Measurements from ENCODE around the gene GABRE.
"Not testable (repeated sequence)": the region's sequence is repeated elsewhere in the genome, so short reads cannot be mapped to it uniquely, and the experiment has no call there.

The GABRE gene

DNA sequence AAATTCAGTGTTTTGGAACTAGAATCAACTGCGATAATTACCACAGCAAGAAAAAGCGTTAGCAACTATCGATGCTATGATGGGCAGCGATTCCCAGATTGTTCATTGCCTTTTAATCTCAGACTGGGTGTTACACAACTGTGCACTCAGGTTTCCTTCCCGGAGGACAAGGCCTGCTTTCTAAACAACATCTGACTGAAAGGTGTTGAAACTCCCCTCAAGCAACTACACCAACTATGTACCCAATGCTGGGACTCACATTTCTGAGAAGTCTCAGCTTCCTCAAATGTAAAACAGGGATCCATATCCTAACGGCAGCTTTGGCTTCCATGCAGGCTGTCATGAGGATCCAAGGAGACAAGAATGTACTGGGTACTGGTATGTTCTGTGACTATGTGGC is 8.2 kb downstream of the GABRE start:
- DNase-seq: no peak

DNA sequence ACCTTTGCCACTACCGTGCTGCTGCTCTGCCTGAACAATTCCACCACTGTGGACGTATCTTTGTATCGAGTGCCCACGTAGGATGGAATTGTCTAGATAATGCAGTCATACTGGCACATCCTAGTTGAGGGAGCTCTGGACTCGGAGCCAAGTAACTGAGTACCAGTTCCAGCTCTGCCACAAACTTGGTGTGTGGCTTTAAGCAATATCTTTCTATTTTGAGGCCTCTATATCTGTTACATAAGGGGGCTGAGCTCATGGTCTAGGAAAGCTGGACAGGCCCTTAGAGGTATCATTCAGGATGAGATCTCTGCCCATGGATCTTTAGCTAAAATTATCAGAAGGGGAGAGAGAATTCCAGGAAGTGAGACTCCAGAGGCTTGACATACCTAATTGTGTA is 12.4 kb downstream of the GABRE start:
- no peak for DNase-seq

DNA sequence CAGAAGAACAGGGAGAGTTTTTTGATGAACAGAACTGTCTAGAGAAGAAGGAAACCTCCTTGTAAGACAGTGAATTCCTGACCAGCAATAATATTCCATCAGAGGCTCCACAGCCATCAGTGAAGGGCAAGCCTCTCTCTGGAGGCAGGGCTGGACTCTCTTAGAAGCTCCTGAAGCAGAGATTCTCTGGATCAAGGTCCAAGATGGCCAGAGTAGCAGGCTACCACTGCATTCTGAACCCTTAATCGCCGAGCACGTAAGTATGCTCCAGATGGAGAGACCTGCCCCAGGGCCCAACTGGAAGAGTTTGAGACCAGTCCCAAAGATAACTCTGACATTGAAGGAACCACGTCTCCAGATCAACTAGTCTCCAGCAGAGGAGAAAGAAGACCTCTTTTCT is 16.4 kb downstream of the GABRE start:
- DNase-seq: no peak

DNA sequence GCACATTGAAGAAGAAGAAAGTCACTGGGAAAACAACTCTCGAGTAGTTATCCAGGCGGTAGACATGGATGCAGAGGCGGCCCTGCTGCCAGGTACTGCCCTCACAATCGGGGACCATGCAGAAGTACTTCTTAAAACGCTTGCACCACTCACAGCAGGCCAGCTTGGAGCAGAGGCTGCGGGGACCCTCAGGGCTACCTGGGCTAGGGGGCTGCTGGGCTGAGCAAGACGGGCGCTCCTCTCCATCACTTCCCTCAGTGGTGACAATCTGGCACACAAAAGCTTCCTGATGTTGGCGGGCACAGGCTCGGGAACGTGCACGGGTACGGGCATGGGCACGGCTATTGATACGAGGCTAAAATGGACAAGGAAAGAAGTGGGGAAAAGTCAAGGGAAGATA is 19.7 kb downstream of the GABRE start:
- no peak for DNase-seq

DNA sequence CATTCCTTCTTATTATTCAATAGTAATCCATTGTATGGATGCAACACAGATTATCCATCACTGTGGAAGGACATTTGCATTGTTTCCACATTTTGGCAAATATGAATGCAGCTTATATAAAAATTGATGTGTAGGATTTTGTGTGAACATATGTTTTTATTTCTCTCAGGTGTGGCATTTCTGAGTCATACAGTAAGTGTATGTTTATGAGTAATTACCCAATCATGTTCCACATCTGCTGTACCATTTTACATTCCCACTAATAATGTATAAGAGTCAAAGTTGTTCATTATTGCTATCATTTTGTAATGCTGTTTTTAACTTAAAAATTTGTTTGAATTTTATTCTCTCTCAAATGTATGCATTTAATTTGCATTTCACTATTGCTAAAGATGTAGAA is 36.3 kb downstream of the GABRE start:
- DNase-seq: no peak

DNA sequence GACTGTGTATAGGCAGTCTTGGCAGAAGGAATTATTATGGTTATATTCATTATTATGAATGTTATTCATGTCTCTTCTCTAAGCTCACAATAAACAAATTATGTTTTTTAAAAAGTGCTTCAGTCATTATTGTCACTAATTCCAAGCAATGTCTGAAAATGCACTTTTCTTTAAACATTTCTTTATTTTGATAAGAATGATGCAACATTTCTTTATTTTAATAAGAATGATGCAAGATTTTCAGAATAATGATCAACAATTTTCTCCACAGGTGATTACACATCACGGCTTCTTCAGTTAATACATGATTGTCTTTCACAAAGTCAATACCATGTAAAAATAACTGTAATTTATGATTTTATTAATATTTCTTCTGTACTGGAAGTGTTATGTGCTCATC is 39.1 kb downstream of the GABRE start:
- no peak for DNase-seq

DNA sequence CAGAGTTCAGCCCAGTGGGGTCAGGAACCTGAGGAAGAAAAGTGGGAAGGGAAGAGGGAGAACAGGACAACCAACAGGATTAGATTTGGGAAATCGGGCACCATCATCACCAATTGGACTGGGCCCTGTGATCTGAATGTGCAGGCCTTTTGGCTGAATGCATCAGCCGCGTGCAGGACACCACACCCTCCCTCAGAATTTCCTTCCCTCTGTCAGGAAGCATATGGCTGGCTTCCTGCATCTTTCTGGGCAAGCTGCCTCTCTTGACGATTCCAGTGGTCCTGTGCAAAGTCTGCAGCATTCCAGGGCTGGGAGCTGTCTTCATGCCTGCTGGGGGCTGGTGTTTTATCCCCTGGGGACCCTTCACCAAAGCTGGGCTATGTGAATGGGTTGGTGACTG is 45.4 kb downstream of the GABRE start:
- no peak for DNase-seq

DNA sequence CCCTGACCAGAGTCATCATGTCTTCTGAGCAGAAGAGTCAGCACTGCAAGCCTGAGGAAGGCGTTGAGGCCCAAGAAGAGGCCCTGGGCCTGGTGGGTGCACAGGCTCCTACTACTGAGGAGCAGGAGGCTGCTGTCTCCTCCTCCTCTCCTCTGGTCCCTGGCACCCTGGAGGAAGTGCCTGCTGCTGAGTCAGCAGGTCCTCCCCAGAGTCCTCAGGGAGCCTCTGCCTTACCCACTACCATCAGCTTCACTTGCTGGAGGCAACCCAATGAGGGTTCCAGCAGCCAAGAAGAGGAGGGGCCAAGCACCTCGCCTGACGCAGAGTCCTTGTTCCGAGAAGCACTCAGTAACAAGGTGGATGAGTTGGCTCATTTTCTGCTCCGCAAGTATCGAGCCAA is 50.8 kb downstream of the GABRE start:
- DNase-seq: no peak

DNA sequence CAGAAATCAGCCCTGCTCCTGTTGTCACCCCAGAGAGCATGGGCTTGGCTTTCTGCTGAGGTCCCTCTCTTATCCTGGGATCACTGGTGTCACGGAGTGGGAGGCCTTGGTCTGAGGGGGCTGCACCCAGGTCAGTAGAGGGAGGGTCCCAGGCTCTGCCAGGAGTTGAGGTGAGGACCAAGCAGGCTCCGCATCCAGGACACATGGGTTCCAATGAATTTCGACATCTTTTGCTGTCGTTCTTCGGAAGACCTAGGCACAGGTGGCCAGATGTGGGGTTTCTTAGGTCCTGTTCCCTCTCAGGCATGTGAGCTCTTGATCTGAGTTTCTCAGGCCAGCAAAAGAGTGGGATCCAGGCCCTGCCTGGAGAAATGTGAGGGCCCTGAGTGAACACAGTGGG is 51.8 kb downstream of the GABRE start:
- no peak for DNase-seq

DNA sequence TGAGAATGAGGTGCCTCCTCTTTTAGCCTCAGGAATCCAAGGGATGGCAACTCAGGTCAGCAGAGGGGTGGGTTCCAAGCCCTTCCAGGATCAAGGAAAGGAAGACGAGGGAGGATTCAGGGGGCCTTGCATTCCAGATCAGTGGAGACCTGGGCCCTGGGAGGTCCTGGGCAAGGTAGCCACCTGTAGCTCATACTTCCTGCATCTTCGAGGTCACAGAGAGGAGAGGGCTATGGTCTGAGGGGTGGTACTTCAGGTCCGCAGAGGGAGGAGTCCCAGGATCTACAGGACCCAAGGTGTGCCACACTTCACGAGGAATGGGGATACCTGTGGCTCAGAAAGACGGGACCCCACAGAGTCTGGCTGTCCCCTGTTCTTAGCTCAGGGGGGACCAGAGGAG is 52.6 kb downstream of the GABRE start:
- DNase-seq: no peak

DNA sequence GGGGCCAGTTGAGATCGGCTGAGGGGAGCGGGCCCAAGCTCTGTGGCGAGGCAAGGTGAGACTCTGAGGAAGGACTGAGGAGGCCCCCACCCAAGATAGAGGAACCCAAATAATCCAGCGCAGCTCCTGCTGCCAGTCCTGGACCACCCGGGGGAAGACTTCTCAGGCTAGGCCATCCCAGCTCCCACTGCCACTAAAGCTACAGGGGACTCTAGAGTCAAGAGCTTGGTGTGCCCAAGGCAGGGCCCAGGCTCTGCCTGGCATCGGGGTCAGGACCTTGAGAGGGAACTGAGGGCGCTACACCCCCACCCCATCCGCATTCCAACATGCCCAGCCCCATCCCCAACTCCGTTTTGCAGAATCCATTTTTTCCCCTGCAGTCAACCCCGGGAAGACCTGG is 53.2 kb downstream of the GABRE start:
- no peak for DNase-seq

DNA sequence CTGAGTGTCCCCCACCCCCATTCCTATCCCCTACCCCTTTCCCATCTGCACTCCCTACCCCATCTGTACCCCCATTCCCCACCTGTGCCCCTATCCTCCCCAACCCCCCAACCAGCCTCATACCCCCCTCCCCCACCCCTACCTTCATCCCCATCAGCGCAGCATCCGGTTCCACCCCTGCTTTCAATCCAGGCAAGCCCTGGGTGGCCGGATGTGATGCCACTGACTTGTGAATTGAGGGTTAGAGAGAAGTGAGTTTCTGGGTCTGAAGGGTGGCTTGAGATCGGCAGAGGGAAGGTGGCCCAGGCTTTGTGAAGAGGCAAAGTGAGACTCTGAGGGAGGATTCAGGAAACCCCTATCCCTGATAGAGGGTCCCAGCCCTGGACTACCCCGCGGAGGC is 53.9 kb downstream of the GABRE start:
- DNase-seq: no peak

DNA sequence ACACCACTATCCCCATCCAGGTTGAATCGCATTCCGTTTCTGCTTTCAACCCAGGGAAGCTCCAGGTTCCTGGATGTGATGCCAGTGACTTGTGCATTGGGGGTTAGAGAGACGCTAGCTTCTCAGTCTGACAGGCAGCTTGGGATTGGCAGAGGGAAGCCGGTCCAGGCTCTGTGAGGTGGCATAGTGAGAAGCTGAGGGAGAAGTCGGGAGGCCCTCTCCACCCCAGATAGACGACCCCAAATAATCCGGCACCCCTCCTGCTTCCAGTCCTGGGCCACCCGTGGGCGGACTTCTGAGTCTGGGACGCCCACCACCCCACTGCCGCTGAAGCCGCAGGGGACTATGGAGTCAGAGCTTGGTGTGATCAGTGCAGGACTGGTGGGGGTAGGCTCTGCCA is 54.4 kb downstream of the GABRE start:
- DNase-seq: no peak

DNA sequence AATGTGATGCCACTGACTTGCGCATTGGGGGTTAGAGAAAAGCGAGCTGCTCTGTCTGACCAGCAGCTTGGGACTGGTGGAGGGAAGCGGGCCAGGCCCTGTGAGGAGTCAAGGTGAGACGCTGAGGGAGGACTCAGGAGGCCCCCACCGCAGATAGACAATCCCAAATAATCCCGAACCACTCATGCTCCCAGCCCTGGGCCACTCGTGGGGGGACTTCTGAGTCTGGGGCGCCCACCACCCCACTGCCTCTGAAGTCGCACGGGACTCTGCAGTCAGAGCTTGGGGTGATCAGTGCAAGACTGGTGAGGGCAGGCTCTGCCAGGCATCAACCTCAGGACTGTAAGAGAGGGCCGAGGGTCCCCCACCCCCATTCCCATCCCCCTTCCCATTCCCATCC is 54.9 kb downstream of the GABRE start:
- no peak for DNase-seq

DNA sequence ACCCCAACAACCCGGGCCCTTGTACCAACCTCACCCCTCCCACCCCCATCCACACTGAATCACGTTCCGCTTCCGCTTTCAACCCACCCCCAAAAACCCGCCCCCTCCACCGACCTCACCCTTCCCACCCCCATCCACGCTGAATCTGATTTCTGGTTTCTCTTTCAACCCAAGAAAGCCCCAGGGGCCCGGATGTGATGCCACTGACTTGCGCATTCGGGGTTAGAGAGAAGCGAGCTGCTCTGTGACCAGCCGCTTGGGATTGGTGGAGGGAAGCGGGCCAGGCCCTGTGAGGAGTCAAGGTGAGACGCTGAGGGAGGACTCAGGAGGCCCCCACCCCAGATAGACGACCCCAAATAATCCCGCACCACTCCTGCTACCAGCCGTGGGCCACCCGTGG is 55.7 kb downstream of the GABRE start:
- DNase-seq: not testable (repeated sequence)

DNA sequence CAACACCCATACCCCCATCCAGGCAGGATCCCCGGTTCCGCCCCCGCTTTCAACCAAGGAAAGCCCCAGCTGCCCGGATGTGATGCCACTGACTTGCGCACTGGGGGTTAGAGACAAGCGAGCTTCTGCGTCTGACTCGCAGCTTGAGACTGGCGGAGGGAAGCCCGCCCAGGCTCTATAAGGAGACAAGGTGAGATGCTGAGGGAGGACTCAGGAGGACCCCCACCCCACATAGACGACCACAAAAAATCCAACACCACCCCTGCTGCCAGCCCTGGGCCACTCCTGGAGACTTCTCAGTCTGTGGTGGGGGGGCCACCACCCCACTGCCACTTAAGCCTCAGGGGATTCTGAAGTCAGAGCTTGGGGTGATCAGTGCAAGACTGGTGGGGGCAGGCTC is 61.7 kb downstream of the GABRE start, which contains the start of gene MAGEA4:
TSS of gene MAGEA4 (plus strand) at position 110 of the 400 bp plus-strand sequence. CDS start 10,776 bp downstream, outside the sequence.
- DNase-seq: no peak

DNA sequence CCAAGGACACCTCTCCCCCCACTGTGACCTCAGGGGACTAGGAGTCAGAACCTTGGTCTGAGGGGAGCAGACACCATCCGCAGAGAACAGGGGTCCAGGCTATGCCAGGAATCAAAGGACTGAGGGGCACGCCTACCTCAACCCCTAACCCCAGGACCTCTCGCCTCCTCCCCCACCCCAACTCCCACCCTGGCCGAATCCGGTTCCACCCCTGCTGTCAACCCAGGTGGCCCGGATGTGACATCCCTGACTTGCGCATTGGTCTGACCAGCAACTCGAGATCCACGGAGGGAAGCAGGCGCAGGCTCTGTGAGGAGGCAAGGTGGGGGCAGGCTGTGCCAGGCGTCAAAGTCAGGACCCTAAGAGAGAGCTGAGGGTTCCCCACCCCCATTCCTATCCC is 62.3 kb downstream of the GABRE start:
- no peak for DNase-seq

DNA sequence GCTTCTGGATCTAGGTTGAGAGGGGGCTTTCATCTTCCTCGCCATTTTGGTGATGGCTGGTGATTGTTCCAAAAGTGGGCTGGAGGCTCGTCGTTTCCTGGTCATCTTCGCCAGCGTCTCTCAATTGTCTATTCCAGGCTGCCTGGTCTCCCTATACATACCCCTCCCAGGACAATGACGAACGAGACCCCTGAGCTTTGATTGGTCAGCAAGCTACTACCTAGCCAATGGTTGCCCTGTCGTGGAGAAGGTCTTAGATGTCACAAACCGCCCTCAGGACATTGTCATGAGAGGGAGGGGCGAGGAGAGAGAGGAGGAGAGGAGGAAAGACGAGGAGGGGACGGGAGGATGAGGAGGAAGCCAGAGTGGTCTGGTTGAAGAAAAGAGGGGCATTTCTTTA is 69.5 kb downstream of the GABRE start:
- DNase-seq: no peak
